Measurements from ENCODE around the gene STX17.

DNA sequence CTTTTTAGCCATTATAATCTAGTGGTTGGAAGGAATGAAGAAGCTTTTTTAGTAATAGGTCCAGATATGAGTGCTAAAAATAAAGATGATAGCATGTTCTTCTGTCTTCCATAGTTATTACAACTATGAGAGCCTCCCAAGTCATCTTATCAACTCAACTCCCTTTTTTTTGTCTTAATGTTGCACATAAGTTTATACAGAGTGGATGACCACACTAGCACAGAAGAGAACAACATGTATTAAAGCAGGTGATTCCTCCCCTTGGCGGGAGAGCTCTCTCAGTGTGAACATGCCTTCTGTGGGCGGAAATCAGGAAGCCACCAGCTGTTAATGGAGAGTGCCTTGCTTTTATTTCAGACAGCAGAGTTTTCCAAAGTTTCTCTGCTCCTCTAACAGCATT, 40.1 kb upstream of the STX17 start:
- no peak for TF ChIP-seq POLR2A (IDR thresholded peaks at IDR 0.05)
- TF ChIP-seq, protein P1, sequence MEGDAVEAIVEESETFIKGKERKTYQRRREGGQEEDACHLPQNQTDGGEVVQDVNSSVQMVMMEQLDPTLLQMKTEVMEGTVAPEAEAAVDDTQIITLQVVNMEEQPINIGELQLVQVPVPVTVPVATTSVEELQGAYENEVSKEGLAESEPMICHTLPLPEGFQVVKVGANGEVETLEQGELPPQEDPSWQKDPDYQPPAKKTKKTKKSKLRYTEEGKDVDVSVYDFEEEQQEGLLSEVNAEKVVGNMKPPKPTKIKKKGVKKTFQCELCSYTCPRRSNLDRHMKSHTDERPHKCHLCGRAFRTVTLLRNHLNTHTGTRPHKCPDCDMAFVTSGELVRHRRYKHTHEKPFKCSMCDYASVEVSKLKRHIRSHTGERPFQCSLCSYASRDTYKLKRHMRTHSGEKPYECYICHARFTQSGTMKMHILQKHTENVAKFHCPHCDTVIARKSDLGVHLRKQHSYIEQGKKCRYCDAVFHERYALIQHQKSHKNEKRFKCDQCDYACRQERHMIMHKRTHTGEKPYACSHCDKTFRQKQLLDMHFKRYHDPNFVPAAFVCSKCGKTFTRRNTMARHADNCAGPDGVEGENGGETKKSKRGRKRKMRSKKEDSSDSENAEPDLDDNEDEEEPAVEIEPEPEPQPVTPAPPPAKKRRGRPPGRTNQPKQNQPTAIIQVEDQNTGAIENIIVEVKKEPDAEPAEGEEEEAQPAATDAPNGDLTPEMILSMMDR (IDR thresholded peaks at IDR 0.05), result no peak
